Erythroblast (primary cell): ENCODE measurements around the gene MFRP.

Source experiments
- GATA1 ChIP-seq: IDR thresholded peaks from 2 replicates; pipeline ENCODE4 v1.6.1; 2011; ENCODE audit warnings: low read depth, mild to moderate bottlenecking, control low read depth, low read length, moderate library complexity
- POLR2A ChIP-seq: IDR thresholded peaks from 2 replicates; pipeline ENCODE4 v1.6.1; 2011; ENCODE audit warnings: mild to moderate bottlenecking, low read length

DNA sequence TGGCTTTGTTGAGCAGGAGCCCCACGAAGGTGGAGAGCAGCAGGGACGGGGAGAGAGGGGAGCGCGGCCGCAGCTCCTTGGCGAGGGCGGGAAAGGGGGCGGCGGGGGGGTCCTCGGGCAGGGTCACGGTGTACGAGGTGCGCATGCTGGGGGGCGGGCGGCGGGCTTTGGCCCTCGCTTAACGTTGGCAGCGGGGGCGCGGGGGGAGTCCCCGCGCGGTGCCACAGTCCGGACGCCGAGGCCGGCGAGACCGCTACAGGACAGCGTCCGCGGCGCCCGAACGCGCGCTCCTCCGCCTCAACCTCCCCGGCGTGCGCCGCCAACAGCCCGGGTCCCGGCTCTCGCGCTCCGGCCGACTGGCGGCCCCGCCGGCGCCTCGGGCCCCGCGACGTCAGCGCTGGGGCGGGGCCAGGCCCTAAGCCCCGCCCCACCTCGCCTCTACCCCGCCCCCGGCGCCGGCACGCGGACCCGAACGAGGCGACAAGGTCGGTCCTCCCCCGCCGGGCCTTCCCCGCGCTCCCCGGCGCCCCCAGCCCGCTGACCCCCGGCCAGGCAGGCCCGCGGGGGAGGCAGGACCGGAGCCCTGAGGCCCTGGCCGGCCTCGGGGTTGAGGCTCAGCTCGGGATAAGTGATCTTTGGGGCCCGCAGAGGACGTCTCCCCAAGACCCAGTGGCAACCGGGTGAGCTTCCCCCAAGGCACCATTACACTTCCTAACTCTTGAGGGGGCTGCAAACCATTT is 17.5 kb upstream of the MFRP start:
- TF ChIP-seq POLR2A (no peak), GATA1 (no peak)
